ENCODE results near the gene ACOXL. TPM values are rescaled to one million over a fixed set of nuclear protein-coding genes. Genes with fewer than 3 reads are reported as not detected.

ACOXL gene
- total RNA-seq, 6 experiments from 2014 or later, result not detected

DNA sequence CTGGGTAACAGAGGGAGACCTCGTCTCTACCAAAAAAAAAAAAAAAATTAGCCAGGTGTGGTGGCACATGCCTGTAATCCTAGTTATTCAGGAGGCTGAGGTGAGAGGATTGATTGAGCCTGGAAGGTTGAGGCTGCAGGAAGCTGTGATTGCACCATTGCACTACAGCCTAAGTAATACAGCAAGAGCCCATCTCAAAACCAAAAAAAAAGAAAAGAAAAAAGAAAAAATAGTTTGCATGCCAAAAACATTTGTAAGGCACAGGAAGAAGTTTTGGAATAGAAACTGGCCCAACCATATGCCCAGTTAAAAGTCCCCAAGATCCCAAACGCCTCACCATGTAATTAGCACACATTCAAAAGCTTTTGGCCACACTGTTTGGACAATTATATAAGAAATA is 13.4 kb upstream of the ACOXL start:
- Histone ChIP-seq H3K27ac (no peak overlapping the region), H3K4me1 (peaks cover 0 to 28% (median 6%) of the 10 kb centered on the region in 4 donors), H3K36me3 (no peaks in the 10 kb centered on the region), H3K4me3 (no peak overlapping the region), H3K9me3 (no peaks in the 10 kb centered on the region), H3K27me3 (no peaks in the 10 kb centered on the region)
- no peak for TF ChIP-seq POLR2A (IDR thresholded peaks at IDR 0.05)
- TF ChIP-seq, protein P1, sequence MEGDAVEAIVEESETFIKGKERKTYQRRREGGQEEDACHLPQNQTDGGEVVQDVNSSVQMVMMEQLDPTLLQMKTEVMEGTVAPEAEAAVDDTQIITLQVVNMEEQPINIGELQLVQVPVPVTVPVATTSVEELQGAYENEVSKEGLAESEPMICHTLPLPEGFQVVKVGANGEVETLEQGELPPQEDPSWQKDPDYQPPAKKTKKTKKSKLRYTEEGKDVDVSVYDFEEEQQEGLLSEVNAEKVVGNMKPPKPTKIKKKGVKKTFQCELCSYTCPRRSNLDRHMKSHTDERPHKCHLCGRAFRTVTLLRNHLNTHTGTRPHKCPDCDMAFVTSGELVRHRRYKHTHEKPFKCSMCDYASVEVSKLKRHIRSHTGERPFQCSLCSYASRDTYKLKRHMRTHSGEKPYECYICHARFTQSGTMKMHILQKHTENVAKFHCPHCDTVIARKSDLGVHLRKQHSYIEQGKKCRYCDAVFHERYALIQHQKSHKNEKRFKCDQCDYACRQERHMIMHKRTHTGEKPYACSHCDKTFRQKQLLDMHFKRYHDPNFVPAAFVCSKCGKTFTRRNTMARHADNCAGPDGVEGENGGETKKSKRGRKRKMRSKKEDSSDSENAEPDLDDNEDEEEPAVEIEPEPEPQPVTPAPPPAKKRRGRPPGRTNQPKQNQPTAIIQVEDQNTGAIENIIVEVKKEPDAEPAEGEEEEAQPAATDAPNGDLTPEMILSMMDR (IDR thresholded peaks at IDR 0.05), result no peak
- intact Hi-C loops (cut with DNase I), result no loop called here
- ATAC-seq, result no peak
- WGBS (ENCODE audit: insufficient coverage, low coverage, low lambda C conversion rate, missing lambda C conversion rate), result 92% methylated on average over 2 of the region's 2 CpGs
- no peak for DNase-seq

DNA sequence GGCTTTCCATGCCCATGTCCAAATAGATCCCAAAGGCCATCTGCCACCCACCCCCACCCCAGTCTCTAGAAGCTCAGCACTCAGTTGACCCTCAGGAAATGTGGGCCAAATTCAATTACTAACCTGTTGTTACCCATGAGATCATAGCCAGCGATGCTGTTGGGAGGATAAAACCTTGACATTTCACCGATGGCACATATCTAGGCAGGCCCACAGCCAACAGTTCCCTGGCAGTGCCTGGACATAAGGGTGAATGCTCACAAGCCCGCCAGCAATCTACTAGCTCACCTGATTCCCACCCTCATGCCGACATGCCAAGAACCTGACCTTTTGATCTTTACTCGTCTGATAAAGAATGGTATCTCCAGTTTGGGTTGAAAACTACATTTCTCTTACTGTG is 11.8 kb upstream of the ACOXL start:
- Histone ChIP-seq H3K9me3 (no peaks in the 10 kb centered on the region), H3K27me3 (no peaks in the 10 kb centered on the region), H3K27ac (no peak overlapping the region), H3K4me1 (peaks cover 0 to 28% (median 6%) of the 10 kb centered on the region in 4 donors), H3K4me3 (no peak overlapping the region), H3K36me3 (no peaks in the 10 kb centered on the region)
- peak; percentile 90 to 94 (median 91) for ATAC-seq
- TF ChIP-seq, protein P1 (IDR thresholded peaks at IDR 0.05), result no peak
- no peak for TF ChIP-seq POLR2A (IDR thresholded peaks at IDR 0.05)
- WGBS (ENCODE audit: insufficient coverage, low coverage, low lambda C conversion rate, missing lambda C conversion rate), result 13% methylated on average over 5 of the region's 5 CpGs
- DNase-seq, result peak; percentile 82 to 93 (median 83)
- intact Hi-C loops (cut with DNase I), result no loop called here

GRCh38 chr2:110724820-110725219 is 7.6 kb upstream of the ACOXL start:
- Histone ChIP-seq H3K36me3 (no peaks in the 10 kb centered on the region), H3K4me3 (no peak overlapping the region), H3K27me3 (no peaks in the 10 kb centered on the region), H3K9me3 (no peaks in the 10 kb centered on the region), H3K4me1 (peaks cover 0 to 12% (median 2%) of the 10 kb centered on the region in 4 donors), H3K27ac (no peak overlapping the region)
- ATAC-seq (no peak), DNase-seq (no peak)
- intact Hi-C loops (cut with DNase I), result no loop called here
- no peak for TF ChIP-seq POLR2A (IDR thresholded peaks at IDR 0.05)
- TF ChIP-seq, protein P1 (IDR thresholded peaks at IDR 0.05), result no peak
- 51% methylated on average over 2 of the region's 2 CpGs for WGBS (ENCODE audit: insufficient coverage, low coverage, low lambda C conversion rate, missing lambda C conversion rate)

DNA sequence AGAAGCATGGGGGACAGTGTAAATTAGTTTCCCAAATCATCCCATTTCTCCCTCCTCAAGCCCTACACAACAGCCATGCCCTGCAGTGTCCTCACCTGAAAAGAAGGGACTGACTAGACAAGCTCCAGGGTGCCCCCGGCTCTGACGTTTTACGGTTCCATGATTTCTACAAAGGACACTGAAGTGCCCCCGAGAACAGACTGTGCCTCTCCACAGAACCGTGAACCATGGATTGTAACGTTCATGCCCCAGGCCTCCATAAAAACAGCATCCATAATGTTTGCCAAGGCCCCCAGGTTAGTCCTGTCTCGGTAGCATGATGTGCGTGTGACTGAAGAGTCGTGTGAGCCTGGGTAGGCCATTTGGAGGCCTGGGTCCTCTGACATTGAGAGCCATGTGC is 7.0 kb upstream of the ACOXL start:
- intact Hi-C loops (cut with DNase I), result no loop called here
- no peak overlapping the region for H3K27ac ChIP-seq
- TF ChIP-seq, protein P1 (IDR thresholded peaks at IDR 0.05), result no peak
- no peak for TF ChIP-seq POLR2A (IDR thresholded peaks at IDR 0.05)
- no peaks in the 10 kb centered on the region for H3K36me3 ChIP-seq
- H3K4me3 ChIP-seq, result no peak overlapping the region
- no peak for ATAC-seq
- no peak for DNase-seq
- H3K27me3 ChIP-seq, result no peaks in the 10 kb centered on the region
- 76% methylated on average over 5 of the region's 9 CpGs for WGBS (ENCODE audit: insufficient coverage, low coverage, low lambda C conversion rate, missing lambda C conversion rate)
- no peaks in the 10 kb centered on the region for H3K9me3 ChIP-seq
- peaks cover 0 to 7% (median 0%) of the 10 kb centered on the region in 4 donors for H3K4me1 ChIP-seq

- no CpG with 5 or more reads among the region's 3 CpGs for WGBS (ENCODE audit: insufficient coverage, low coverage, low lambda C conversion rate, missing lambda C conversion rate)
- ATAC-seq (no peak), DNase-seq (no peak)
- no peak overlapping the region for H3K4me3 ChIP-seq
- intact Hi-C loops (cut with DNase I), result no loop called here
- TF ChIP-seq, protein P1 (IDR thresholded peaks at IDR 0.05), result no peak
- TF ChIP-seq POLR2A (IDR thresholded peaks at IDR 0.05), result no peak
- no peaks in the 10 kb centered on the region for H3K9me3 ChIP-seq
- peaks cover 0 to 5% (median 0%) of the 10 kb centered on the region in 4 donors for H3K4me1 ChIP-seq
- H3K27ac ChIP-seq, result no peak overlapping the region
- H3K27me3 ChIP-seq, result no peaks in the 10 kb centered on the region
- H3K36me3 ChIP-seq, result no peaks in the 10 kb centered on the region
Observed at GRCh38 chr2:110725859-110726258, 6.5 kb upstream of the ACOXL start.

Measured in right lobe of liver (tissue), 6 donors.